Caco-2 (cell line): ENCODE measurements around the gene ABLIM2. TPM values are rescaled to one million over a fixed set of nuclear protein-coding genes. Genes with fewer than 3 reads are reported as not detected.

Source experiments
- BruUV-seq: library from RNA; stranded (reverse); fragments of 400-500 nt; replicated peaks from 2 replicates; lab custom pipeline; 2021; lab: Mats Ljungman, UMichigan
- CTCF ChIA-PET: fragments of 300-600 bp; sonication (Branson Sonifier 250); formaldehyde crosslinking; loops from one replicate; lab custom pipeline; 2022; ENCODE audit warnings: antibody characterized with exemption; lab: Charles Lee
- POLR2A ChIA-PET: fragments of 300-600 bp; sonication (Branson Sonifier 250); formaldehyde crosslinking; loops from one replicate; lab custom pipeline; 2022; ENCODE audit warnings: antibody characterized with exemption; lab: Charles Lee
- DNase-seq, 2 experiments: peaks; one replicate each; pipeline versions ENCODE4 v3.0.0 to v3.0.0-alpha.2; 2020 to 2022
- H3K27me3 ChIP-seq: replicated peaks from 2 replicates; pipeline ENCODE4 v1.6.0; 2011; ENCODE audit warnings: low read length; ENCODE audit not compliant: control insufficient read depth, insufficient read depth
- H3K36me3 ChIP-seq: 2 replicates; pipeline ENCODE4 v1.5.1; 2011; ENCODE audit warnings: low read length; ENCODE audit not compliant: control insufficient read depth, insufficient read depth
- H3K4me1 ChIP-seq: fragments of 250-450 bp; sonication (Bioruptor Pico); 2 replicates; pipeline ENCODE4 v1.5.1; 2020; ENCODE audit warnings: mild to moderate bottlenecking
- H3K4me3 ChIP-seq: 2 replicates; pipeline ENCODE4 v1.5.1; 2011; ENCODE audit warnings: low read depth, mild to moderate bottlenecking, control low read depth, low read length
- H3K9me3 ChIP-seq: fragments of 250-450 bp; sonication (Bioruptor Pico); 2 replicates; pipeline ENCODE4 v1.5.1; 2020; ENCODE audit warnings: mild to moderate bottlenecking, moderate library complexity
- H3K27ac Mint-ChIP-seq: one replicate; pipeline ENCODE4 v1.8.0; 2022; ENCODE audit warnings: mixed read lengths; ENCODE audit not compliant: unreplicated experiment
- H3K27me3 Mint-ChIP-seq: one replicate; pipeline ENCODE4 v1.8.0; 2022; ENCODE audit warnings: mixed read lengths; ENCODE audit not compliant: insufficient read depth, unreplicated experiment
- H3K36me3 Mint-ChIP-seq: one replicate; pipeline ENCODE4 v1.8.0; 2022; ENCODE audit warnings: mild to moderate bottlenecking, mixed read lengths; ENCODE audit not compliant: insufficient read depth, unreplicated experiment
- H3K4me1 Mint-ChIP-seq: one replicate; pipeline ENCODE4 v1.8.0; 2022; ENCODE audit warnings: low read depth, mixed read lengths; ENCODE audit not compliant: unreplicated experiment
- H3K4me3 Mint-ChIP-seq: one replicate; pipeline ENCODE4 v1.8.0; 2022; ENCODE audit warnings: mild to moderate bottlenecking, moderate library complexity, mixed read lengths; ENCODE audit not compliant: unreplicated experiment
- H3K9me3 Mint-ChIP-seq: one replicate; pipeline ENCODE4 v1.8.0; 2022; ENCODE audit warnings: mixed read lengths; ENCODE audit not compliant: unreplicated experiment
- intact Hi-C: fragments of 100-400 bp; cut with micrococcal nuclease; formaldehyde crosslinking; loops from one replicate; pipeline ENCODE4 v1.10.0; 2022; ENCODE audit not compliant: unreplicated experiment
- total RNA-seq: library from RNA; stranded (reverse); gene quantifications from 2 replicates; pipeline ENCODE4 v1.2.3, GENCODE V29; 2022
- TF ChIP-seq, protein P1 (sequence below), 2 experiments: fragments of 200-600 bp in 1 of 2; IDR thresholded peaks; 1 replicate in 1 of 2; 2 replicates in 1 of 2; pipeline versions ENCODE4 v1.5.1 to v1.8.0; 2011 to 2022; ENCODE audit warnings: antibody characterized with exemption in 1 of 2, control low read depth in 1 of 2, inconsistent platforms in 1 of 2, low read depth in 1 of 2, low read length in 1 of 2, mild to moderate bottlenecking in 1 of 2, moderate library complexity in 1 of 2; ENCODE audit not compliant: insufficient read depth in 1 of 2, severe bottlenecking in 1 of 2, unreplicated experiment in 1 of 2

Gene ABLIM2
- total RNA-seq, 1 experiment from 2014 or later = 0.23 TPM

DNA sequence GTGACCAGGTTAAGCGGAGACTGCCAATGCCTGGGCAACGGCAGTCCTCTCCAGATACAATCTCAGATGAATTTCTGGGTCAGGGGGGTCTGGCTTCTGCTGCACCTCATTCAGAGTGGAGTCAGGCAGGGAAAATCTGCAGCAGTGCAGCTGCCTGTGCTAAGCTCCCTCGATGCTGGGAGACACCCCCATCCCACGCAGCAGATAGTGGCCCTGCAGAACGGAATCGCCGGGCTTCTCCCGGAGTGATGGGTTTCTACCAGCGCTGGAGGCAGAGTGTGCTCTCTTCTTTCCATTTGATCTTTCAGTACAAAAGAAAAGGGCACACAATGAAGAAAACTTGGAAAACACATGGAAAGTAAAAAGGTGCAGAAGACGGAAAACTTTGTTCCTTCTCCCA, 5.2 kb downstream of the ABLIM2 start:
- Histone ChIP-seq H3K4me1 (peaks cover 7% of the 10 kb centered on the region; the same call in 1 of the 2 replicates), H3K36me3 (no peaks in the 10 kb centered on the region), H3K4me3 (no peak overlapping the region), H3K9me3 (no peaks in the 10 kb centered on the region), H3K27me3 (no peaks in the 10 kb centered on the region)
- ChIA-PET CTCF (no interaction called here), POLR2A (no interaction called here)
- DNase-seq = no peak
- intact Hi-C loops = no loop called here
- BruUV-seq = no TSS peak
- Mint-ChIP-seq H3K36me3 (no peaks in the 10 kb centered on the region), H3K4me1 (no peaks in the 10 kb centered on the region), H3K27me3 (peaks cover 7% of the 10 kb centered on the region), H3K27ac (no peak overlapping the region), H3K9me3 (no peaks in the 10 kb centered on the region), H3K4me3 (no peak overlapping the region)
- TF ChIP-seq, protein P1, sequence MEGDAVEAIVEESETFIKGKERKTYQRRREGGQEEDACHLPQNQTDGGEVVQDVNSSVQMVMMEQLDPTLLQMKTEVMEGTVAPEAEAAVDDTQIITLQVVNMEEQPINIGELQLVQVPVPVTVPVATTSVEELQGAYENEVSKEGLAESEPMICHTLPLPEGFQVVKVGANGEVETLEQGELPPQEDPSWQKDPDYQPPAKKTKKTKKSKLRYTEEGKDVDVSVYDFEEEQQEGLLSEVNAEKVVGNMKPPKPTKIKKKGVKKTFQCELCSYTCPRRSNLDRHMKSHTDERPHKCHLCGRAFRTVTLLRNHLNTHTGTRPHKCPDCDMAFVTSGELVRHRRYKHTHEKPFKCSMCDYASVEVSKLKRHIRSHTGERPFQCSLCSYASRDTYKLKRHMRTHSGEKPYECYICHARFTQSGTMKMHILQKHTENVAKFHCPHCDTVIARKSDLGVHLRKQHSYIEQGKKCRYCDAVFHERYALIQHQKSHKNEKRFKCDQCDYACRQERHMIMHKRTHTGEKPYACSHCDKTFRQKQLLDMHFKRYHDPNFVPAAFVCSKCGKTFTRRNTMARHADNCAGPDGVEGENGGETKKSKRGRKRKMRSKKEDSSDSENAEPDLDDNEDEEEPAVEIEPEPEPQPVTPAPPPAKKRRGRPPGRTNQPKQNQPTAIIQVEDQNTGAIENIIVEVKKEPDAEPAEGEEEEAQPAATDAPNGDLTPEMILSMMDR (IDR thresholded peaks at IDR 0.05; ENCODE audit: insufficient read depth in 1 of 2, low read depth in 1 of 2, low read length in 1 of 2, severe bottlenecking in 1 of 2, unreplicated experiment in 1 of 2) = no peak

DNA sequence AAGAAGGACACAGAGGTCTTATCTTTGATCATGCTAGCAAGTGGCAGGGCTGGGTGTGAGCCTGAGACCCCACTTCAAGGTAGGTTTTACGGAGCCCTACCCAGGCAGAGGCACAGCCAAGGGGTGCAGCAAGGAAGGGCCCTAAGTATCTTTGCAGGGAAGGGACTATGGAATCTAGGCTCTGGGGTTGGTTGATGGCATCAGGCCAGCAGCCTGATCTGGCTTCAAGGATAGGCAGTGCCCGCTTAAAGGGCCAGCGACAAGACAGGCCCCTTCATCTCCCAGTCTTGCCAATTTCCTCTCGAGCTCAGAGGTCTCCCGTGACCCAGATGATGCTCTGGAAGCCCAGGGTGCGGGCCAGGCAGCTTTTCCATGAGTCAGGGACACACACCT, 5.8 kb downstream of the ABLIM2 start:
- no peak for DNase-seq
- TF ChIP-seq, protein P1 (IDR thresholded peaks at IDR 0.05; ENCODE audit: insufficient read depth in 1 of 2, low read depth in 1 of 2, low read length in 1 of 2, severe bottlenecking in 1 of 2, unreplicated experiment in 1 of 2) = no peak
- Histone ChIP-seq H3K4me3 (no peak overlapping the region), H3K36me3 (no peaks in the 10 kb centered on the region), H3K9me3 (no peaks in the 10 kb centered on the region), H3K4me1 (peaks cover 3% of the 10 kb centered on the region; the same call in 1 of the 2 replicates), H3K27me3 (no peaks in the 10 kb centered on the region)
- no TSS peak for BruUV-seq
- H3K36me3 Mint-ChIP-seq = no peaks in the 10 kb centered on the region
- no peak overlapping the region for H3K4me3 Mint-ChIP-seq
- no peaks in the 10 kb centered on the region for H3K4me1 Mint-ChIP-seq
- ChIA-PET POLR2A (no interaction called here), CTCF (no interaction called here)
- H3K9me3 Mint-ChIP-seq = no peaks in the 10 kb centered on the region
- peaks cover 7% of the 10 kb centered on the region for H3K27me3 Mint-ChIP-seq
- intact Hi-C loops = no loop called here
- H3K27ac Mint-ChIP-seq = no peak overlapping the region

DNA sequence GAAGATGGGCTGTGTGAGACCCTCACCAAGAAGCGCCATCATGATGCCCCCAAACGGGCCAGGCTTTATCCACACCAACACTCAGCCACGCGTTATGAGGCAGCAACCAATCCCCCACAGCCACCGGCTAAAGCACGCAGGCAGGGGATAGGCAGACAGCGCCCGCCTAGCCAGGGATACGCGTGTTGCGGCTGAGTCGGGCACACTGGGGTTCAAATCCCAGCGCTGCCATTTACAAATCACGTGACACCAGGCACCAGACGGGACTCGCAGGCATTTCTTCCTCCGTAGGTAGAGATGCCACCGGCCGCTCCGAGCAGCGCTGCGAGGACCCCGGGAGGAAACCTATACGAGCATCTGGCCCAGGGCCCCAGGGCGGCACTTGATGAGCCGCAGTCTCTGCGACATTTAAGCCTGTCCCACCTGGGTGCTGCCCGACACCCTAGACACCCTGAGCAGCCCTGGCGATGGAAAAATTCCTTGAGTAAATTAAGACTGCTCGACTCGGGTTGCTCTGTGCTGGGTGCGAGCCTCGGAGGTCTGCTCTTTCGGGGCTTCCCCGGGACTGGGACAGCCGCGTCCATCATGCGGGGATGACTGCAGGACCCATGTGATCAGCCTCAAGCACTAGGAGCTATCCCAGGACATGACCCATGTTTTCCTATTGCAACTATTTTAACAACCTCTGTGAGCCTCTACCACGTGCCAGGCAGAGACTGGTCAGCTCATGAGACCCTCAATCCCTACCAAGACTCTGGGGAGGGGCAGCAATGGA, 6.3 kb downstream of the ABLIM2 start:
- no peaks in the 10 kb centered on the region for H3K36me3 Mint-ChIP-seq
- ChIA-PET CTCF (no interaction called here), POLR2A (no interaction called here)
- no TSS peak for BruUV-seq
- Histone ChIP-seq H3K36me3 (no peaks in the 10 kb centered on the region), H3K4me1 (no peaks in the 10 kb centered on the region), H3K27me3 (no peaks in the 10 kb centered on the region), H3K4me3 (no peak overlapping the region), H3K9me3 (no peaks in the 10 kb centered on the region)
- no peaks in the 10 kb centered on the region for H3K9me3 Mint-ChIP-seq
- no peak for DNase-seq
- peaks cover 7% of the 10 kb centered on the region for H3K27me3 Mint-ChIP-seq
- no peak overlapping the region for H3K27ac Mint-ChIP-seq
- intact Hi-C loops = no loop called here
- TF ChIP-seq, protein P1 (IDR thresholded peaks at IDR 0.05; ENCODE audit: insufficient read depth in 1 of 2, low read depth in 1 of 2, low read length in 1 of 2, severe bottlenecking in 1 of 2, unreplicated experiment in 1 of 2) = no peak
- H3K4me1 Mint-ChIP-seq = no peaks in the 10 kb centered on the region
- H3K4me3 Mint-ChIP-seq = no peak overlapping the region
